Body of pancreas (tissue), 4 donors: ENCODE measurements around the gene RNF130.

Source experiments
- CTCF ChIP-seq, 7 experiments: fragments of 450-650 bp in 4 of 7; fragments of 200-600 bp in 3 of 7; sonication (generic) in 3 of 7; IDR thresholded peaks; one replicate each; pipeline ENCODE4 v1.5.1; 2016 to 2019; ENCODE audit warnings: antibody characterized with exemption in 7 of 7
- POLR2A ChIP-seq, 3 donors: fragments of 450-650 bp; IDR thresholded peaks; one replicate each; pipeline ENCODE4 v1.6.1; 2016; ENCODE audit warnings: antibody characterized with exemption in 3 of 3, mild to moderate bottlenecking in 2 of 3

GRCh38 chr5:180116077-180116999, 44.8 kb upstream of the RNF130 start:
- TF ChIP-seq CTCF (IDR thresholded peaks at IDR 0.05) (no peak), POLR2A (IDR thresholded peaks at IDR 0.05) (no peak)
